NB4 (cell line): ENCODE results near the gene MED8.

Experiments used
- DNase-seq: peaks from one replicate; pipeline ENCODE4 v3.0.0; 2010; ENCODE audit warnings: low read depth
- H3K4me3 ChIP-seq: one replicate; pipeline ENCODE4 v1.5.1; 2011; ENCODE audit warnings: mild to moderate bottlenecking, low read depth, low read length, moderate library complexity
- MYC ChIP-seq: IDR thresholded peaks from 2 replicates; pipeline ENCODE4 v1.6.1; 2011; ENCODE audit warnings: low read depth, low read length
- POLR2A ChIP-seq: IDR thresholded peaks from 2 replicates; pipeline ENCODE4 v1.6.1; 2011; ENCODE audit warnings: mild to moderate bottlenecking; ENCODE audit not compliant: insufficient read length; ENCODE audit errors: extremely low read depth
- TF ChIP-seq, protein P1 (sequence below): IDR thresholded peaks from one replicate; pipeline ENCODE4 v1.5.1; 2012; ENCODE audit warnings: low read depth, low read length
- TF ChIP-seq, protein P2 (sequence below): IDR thresholded peaks from 2 replicates; pipeline ENCODE4 v1.6.1; 2011; ENCODE audit warnings: low read depth, low read length

MED8 gene, protein sequence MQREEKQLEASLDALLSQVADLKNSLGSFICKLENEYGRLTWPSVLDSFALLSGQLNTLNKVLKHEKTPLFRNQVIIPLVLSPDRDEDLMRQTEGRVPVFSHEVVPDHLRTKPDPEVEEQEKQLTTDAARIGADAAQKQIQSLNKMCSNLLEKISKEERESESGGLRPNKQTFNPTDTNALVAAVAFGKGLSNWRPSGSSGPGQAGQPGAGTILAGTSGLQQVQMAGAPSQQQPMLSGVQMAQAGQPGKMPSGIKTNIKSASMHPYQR

DNA sequence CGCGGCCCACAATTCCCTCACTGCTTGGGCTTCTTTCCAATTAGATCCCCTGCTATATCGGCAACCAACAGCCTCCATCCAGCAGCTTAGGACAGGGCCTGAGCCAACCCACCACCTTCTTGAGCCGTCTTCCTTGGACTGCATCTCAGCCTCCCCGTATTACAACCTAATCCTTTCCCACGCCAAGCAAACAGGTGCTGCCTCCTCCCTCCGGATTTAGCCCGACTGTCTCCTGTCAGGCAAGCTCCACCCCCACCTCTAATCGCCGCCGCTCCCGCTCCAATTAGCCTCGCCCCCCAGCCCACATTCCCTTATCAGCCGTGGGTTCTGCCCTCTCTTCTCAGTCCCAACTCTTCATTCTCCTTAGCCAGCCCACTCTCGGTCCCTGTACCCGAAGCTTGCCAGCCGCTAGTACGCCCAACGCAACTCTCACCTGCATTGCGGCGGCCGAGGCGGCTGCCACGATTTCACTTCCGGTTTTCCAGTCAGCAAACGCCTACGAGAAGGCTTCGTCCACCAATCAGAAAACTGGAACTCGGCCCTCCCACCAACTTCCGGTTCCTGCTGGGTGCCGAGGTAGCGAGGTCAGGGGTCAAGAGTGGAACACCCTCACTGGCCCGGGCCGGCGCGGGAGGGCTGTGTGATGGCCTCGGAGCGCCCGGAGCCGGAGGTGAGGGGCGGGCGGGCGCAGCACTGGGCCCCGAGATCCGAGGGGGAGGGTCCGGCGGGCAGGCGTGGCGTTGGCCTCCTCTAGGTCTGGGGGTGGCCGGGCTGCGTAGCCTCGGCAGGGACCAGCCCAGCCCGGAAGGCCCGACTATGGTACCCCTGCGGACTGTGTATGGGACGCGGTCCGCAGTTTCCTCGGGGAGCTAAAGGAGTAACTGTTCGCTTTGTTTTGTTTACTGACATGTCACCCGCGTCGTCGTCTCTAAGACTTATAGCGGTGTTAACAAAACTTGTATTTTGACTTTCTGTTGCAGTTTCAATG, at the start of gene MED8, which contains the start of gene SZT2:
Gene MED8, minus strand, starts transcription at position 475 of the 988 bp plus-strand sequence. Its CDS starts 36 bp downstream, at position 439.
Gene SZT2, plus strand, starts transcription at position 574 of the 988 bp plus-strand sequence. Its CDS starts 70 bp downstream, at position 644.
- DNase-seq = peak; percentile 93
- peak within 1 kb of the TSS; percentile 92 for H3K4me3 ChIP-seq
- TF ChIP-seq, protein P1, sequence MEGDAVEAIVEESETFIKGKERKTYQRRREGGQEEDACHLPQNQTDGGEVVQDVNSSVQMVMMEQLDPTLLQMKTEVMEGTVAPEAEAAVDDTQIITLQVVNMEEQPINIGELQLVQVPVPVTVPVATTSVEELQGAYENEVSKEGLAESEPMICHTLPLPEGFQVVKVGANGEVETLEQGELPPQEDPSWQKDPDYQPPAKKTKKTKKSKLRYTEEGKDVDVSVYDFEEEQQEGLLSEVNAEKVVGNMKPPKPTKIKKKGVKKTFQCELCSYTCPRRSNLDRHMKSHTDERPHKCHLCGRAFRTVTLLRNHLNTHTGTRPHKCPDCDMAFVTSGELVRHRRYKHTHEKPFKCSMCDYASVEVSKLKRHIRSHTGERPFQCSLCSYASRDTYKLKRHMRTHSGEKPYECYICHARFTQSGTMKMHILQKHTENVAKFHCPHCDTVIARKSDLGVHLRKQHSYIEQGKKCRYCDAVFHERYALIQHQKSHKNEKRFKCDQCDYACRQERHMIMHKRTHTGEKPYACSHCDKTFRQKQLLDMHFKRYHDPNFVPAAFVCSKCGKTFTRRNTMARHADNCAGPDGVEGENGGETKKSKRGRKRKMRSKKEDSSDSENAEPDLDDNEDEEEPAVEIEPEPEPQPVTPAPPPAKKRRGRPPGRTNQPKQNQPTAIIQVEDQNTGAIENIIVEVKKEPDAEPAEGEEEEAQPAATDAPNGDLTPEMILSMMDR = no peak
- TF ChIP-seq, protein P2, sequence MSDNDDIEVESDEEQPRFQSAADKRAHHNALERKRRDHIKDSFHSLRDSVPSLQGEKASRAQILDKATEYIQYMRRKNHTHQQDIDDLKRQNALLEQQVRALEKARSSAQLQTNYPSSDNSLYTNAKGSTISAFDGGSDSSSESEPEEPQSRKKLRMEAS = no peak; the same call in 1 of the 2 replicates
- TF ChIP-seq MYC (peak; percentile 28; the same call in 1 of the 2 replicates), POLR2A (peak; percentile 81)

DNA sequence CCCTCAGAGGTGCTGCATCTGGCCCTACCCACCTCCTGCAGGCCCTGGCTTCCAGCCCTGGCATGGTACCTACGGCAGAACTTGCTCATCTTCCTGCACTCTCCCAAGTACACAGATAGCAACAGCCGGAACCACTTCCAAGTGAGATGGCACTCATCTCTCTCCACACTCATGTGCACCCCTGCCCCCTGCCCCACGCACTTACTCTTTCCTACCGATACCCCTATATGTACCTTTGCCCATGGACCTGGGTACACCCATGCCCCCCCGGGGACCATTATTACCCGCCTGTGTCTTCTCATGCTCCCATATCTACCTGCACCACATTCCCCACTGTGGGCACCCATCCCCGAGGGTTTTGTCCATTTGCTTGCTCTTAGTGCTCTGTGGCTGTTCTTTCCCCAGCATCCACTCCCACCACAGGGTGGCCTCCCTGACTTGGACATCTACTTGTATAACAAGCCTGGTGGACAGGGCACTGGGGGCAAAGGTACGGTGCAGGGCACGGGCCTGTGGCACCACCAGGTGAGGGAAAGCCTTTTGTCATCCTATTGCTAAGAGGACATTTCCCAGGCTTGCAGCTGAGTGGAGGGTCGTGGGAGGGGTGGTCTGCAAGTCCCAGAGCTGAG, 49.5 kb upstream of the MED8 start:
- no peak for DNase-seq
- H3K4me3 ChIP-seq = no peak overlapping the region
- TF ChIP-seq, protein P1 = no peak
- TF ChIP-seq POLR2A (no peak), MYC (no peak)
- TF ChIP-seq, protein P2 = no peak

DNA sequence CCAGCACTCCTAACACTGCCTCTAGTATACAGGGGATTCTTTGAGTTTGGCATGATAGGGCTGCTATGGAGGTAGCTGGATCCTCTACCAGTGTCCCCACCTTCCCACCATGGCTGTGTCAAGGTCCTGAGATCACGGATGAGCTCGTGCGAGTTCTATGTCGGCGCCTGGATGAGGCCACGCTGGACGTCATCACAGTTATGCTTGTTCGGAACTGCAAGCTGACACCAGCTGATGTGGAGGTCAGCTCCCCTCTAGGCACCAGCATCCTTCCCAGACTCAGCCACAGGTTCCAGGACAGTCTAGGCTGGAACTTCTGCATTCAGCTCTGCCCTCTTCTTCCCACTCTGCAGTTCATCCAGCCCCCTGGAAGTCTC, 49.0 kb upstream of the MED8 start:
- no peak overlapping the region for H3K4me3 ChIP-seq
- TF ChIP-seq POLR2A = no peak
- TF ChIP-seq, protein P2 = no peak
- TF ChIP-seq MYC = no peak
- TF ChIP-seq, protein P1 = no peak
- no peak for DNase-seq

DNA sequence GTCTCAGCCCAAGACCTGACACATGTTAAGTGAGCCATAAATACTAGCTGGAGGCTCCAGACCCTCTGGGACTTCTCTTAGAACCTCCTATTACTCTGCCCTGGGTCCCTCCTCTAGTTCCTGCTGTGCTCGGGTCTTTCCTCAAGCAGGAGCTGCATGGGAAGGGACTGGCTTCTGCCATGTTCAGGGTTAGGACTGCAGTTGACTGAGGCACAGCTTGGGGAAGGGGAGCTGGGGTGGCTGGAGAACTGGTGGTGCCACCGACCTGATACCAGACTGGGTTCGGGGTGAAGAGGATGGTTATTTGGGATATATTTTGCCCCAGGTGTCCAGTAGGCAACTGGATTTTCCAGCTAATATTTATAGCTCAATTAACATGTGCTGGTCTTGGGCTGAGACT, 48.4 kb upstream of the MED8 start:
- H3K4me3 ChIP-seq = no peak overlapping the region
- DNase-seq = no peak
- TF ChIP-seq, protein P2 = no peak
- TF ChIP-seq POLR2A (no peak), MYC (no peak)
- TF ChIP-seq, protein P1 = no peak
